ENCODE data around the gene TRIM31. TPM values are rescaled to one million over a fixed set of nuclear protein-coding genes. Genes with fewer than 3 reads are reported as not detected.

TRIM31 gene
- total RNA-seq, 1 donor from 2014 or later = not detected

GRCh38 chr6:30116724-30117123, 3.8 kb upstream of the TRIM31 start:
- Mint-ChIP-seq H3K36me3 (ENCODE audit: low read depth) (no peaks in the 10 kb centered on the region), H3K9me3 (no peaks in the 10 kb centered on the region), H3K27ac (ENCODE audit: unreplicated experiment) (no peak overlapping the region), H3K27me3 (ENCODE audit: low read depth) (peaks cover 78% of the 10 kb centered on the region), H3K4me3 (no peak overlapping the region), H3K4me1 (no peaks in the 10 kb centered on the region)
- DNase-seq (ENCODE audit: low read depth, low spot score) = no peak
- peak; percentile 52 for TF ChIP-seq CTCF (conservative IDR thresholded peaks at IDR 0.05)

- no peak overlapping the region for H3K27ac Mint-ChIP-seq (ENCODE audit: unreplicated experiment)
- no peaks in the 10 kb centered on the region for H3K4me1 Mint-ChIP-seq
- no peak overlapping the region for H3K4me3 Mint-ChIP-seq
- H3K9me3 Mint-ChIP-seq = no peaks in the 10 kb centered on the region
- TF ChIP-seq CTCF (conservative IDR thresholded peaks at IDR 0.05) = no peak
- peaks cover 74% of the 10 kb centered on the region for H3K27me3 Mint-ChIP-seq (ENCODE audit: low read depth)
- H3K36me3 Mint-ChIP-seq (ENCODE audit: low read depth) = no peaks in the 10 kb centered on the region
- DNase-seq (ENCODE audit: low read depth, low spot score) = no peak
Observed at GRCh38 chr6:30113841-30114240, 951 bp upstream of the TRIM31 start.

- Mint-ChIP-seq H3K9me3 (no peaks in the 10 kb centered on the region), H3K27me3 (ENCODE audit: low read depth) (peaks cover 81% of the 10 kb centered on the region), H3K4me3 (no peak overlapping the region), H3K36me3 (ENCODE audit: low read depth) (no peaks in the 10 kb centered on the region), H3K27ac (ENCODE audit: unreplicated experiment) (no peak overlapping the region), H3K4me1 (no peaks in the 10 kb centered on the region)
- TF ChIP-seq CTCF (conservative IDR thresholded peaks at IDR 0.05) = no peak
- no peak for DNase-seq (ENCODE audit: low read depth, low spot score)
Observed at GRCh38 chr6:30112402-30112994, 392 bp downstream of the TRIM31 start.

- TF ChIP-seq CTCF (conservative IDR thresholded peaks at IDR 0.05) = no peak
- Mint-ChIP-seq H3K27me3 (ENCODE audit: low read depth) (peaks cover 89% of the 10 kb centered on the region), H3K9me3 (no peaks in the 10 kb centered on the region), H3K36me3 (ENCODE audit: low read depth) (no peaks in the 10 kb centered on the region), H3K27ac (ENCODE audit: unreplicated experiment) (no peak overlapping the region), H3K4me3 (no peak overlapping the region), H3K4me1 (no peaks in the 10 kb centered on the region)
- DNase-seq (ENCODE audit: low read depth, low spot score) = no peak
Observed at GRCh38 chr6:30111266-30111856, 1.5 kb downstream of the TRIM31 start.

GRCh38 chr6:30104661-30105060, 8.2 kb downstream of the TRIM31 start:
- no peak for DNase-seq (ENCODE audit: low read depth, low spot score)
- Mint-ChIP-seq H3K4me1 (peaks cover 33% of the 10 kb centered on the region), H3K27me3 (ENCODE audit: low read depth) (peaks cover 92% of the 10 kb centered on the region), H3K9me3 (no peaks in the 10 kb centered on the region), H3K27ac (ENCODE audit: unreplicated experiment) (no peak overlapping the region), H3K36me3 (ENCODE audit: low read depth) (no peaks in the 10 kb centered on the region), H3K4me3 (peak overlapping the region; percentile 16)
- TF ChIP-seq CTCF (conservative IDR thresholded peaks at IDR 0.05) = peak; percentile 13

All from neural crest cell (in vitro differentiated cells).